ENCODE data around the gene WWC2.

- TF ChIP-seq EZH2 (IDR thresholded peaks at IDR 0.05): no peak
- no peak for TF ChIP-seq POLR2AphosphoS5 (IDR thresholded peaks at IDR 0.05; ENCODE audit: borderline replicate concordance, low read depth, low read length)
These were observed 105.7 kb downstream of the WWC2 start for GRCh38 chr4:183204793-183205192.
